Upper lobe of right lung (tissue), 1 donor: Measurements from ENCODE around the gene PRL. TPM values are rescaled to one million over a fixed set of nuclear protein-coding genes. Genes with fewer than 3 reads are reported as not detected.

Source experiments
- ATAC-seq: fragments of 200-7000 bp; cut with Tn5 transposase; one replicate; pipeline ENCODE4 v1.9.1; 2020; ENCODE audit warnings: mild to moderate bottlenecking, moderate library complexity
- DNase-seq: peaks from one replicate; pipeline ENCODE4 v3.0.0-alpha.2; 2020
- H3K27ac ChIP-seq: fragments of 200-600 bp; one replicate; pipeline ENCODE4 v1.8.0; 2022
- H3K27me3 ChIP-seq: fragments of 200-600 bp; one replicate; pipeline ENCODE4 v1.8.0; 2022; ENCODE audit warnings: mild to moderate bottlenecking
- H3K36me3 ChIP-seq: fragments of 200-600 bp; one replicate; pipeline ENCODE4 v1.8.0; 2022
- H3K4me1 ChIP-seq: fragments of 200-600 bp; one replicate; pipeline ENCODE4 v1.8.0; 2022
- H3K4me3 ChIP-seq: fragments of 200-600 bp; one replicate; pipeline ENCODE4 v1.8.0; 2022; ENCODE audit warnings: mild to moderate bottlenecking
- H3K9me3 ChIP-seq: fragments of 200-600 bp; one replicate; pipeline ENCODE4 v1.8.0; 2022
- CTCF ChIP-seq: fragments of 200-600 bp; IDR thresholded peaks from one replicate; pipeline ENCODE4 v1.8.0; 2022; ENCODE audit warnings: antibody characterized with exemption
- intact Hi-C: fragments of 100-400 bp; cut with DNase I; formaldehyde crosslinking; loops from one replicate; pipeline ENCODE4 v1.11.0; 2022
- total RNA-seq: library from RNA; stranded (reverse); fragmentation: NEBNext Ultra II Directional; extraction: Animal tissue kit (Norgen Biotek cat#: 25700); gene quantifications from one replicate; pipeline ENCODE4 v1.2.1, GENCODE V29; 2021
- donor health status: DM: no; HTN: yes; CAD: no; lungs with severe emphysema.

Gene PRL
- total RNA-seq, 1 donor from 2014 or later = not detected

GRCh38 chr6:22239261-22239921 is 57.4 kb downstream of the PRL start:
- no peak for ATAC-seq
- no peaks in the 10 kb centered on the region for H3K4me1 ChIP-seq
- no peaks in the 10 kb centered on the region for H3K9me3 ChIP-seq
- intact Hi-C loops = no loop called here
- no peaks in the 10 kb centered on the region for H3K27me3 ChIP-seq
- H3K27ac ChIP-seq = no peak overlapping the region
- DNase-seq = no peak
- H3K36me3 ChIP-seq = no peaks in the 10 kb centered on the region
- H3K4me3 ChIP-seq = no peak overlapping the region
- TF ChIP-seq CTCF = no peak

DNA sequence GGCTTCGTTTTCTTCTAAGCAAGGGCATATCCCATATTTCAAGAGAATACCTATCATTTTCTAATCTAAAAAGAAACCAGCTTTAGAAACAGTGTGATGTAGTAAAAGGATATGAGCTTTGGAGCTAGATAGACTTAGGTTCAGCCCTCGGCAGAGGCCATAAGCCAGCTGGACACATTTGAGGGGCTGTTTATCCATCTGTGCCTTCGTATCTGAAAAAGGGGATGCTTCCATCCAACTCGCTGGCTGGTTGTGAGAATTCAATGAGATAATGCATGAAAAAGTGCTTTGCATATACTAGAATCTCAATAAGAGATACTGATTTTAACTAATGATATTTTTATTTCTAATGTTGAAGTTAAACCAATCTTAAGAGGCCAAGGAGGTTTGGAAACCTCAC is 58.0 kb downstream of the PRL start:
- Histone ChIP-seq H3K9me3 (no peaks in the 10 kb centered on the region), H3K27me3 (no peaks in the 10 kb centered on the region), H3K4me1 (no peaks in the 10 kb centered on the region), H3K4me3 (no peak overlapping the region), H3K27ac (no peak overlapping the region), H3K36me3 (no peaks in the 10 kb centered on the region)
- TF ChIP-seq CTCF = no peak
- no peak for ATAC-seq
- intact Hi-C loops = no loop called here
- no peak for DNase-seq

DNA sequence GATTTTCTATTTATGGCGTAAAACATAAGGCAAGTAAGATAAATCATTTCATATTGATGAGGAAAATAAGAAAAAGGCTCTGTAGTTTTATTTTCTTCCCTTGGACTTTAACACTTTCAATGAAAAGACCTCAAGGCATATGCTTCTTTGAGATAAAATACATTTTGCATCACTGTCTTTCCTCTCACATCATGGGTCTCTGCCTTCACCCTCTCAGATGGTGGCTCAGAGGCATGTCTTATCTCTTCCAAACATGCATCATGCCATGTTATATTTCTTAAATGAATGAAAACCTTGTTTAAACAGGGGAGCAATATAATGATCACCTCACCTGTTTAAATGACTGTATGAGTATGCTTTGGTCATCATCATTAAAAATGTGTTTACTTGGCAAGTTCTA is 59.3 kb downstream of the PRL start:
- H3K4me3 ChIP-seq = no peak overlapping the region
- H3K27me3 ChIP-seq = no peaks in the 10 kb centered on the region
- H3K4me1 ChIP-seq = no peaks in the 10 kb centered on the region
- H3K27ac ChIP-seq = no peak overlapping the region
- DNase-seq (no peak), ATAC-seq (no peak)
- no peak for TF ChIP-seq CTCF
- no peaks in the 10 kb centered on the region for H3K9me3 ChIP-seq
- H3K36me3 ChIP-seq = no peaks in the 10 kb centered on the region
- intact Hi-C loops = no loop called here
